AG09319 (cell line): Measurements from ENCODE around the gene TSHR.
"Not testable (repeated sequence)": the region's sequence is repeated elsewhere in the genome, so short reads cannot be mapped to it uniquely, and the experiment has no call there.

Experiments
- DNase-seq: peaks from one replicate; pipeline ENCODE4 v3.0.0-alpha.2; 2010; ENCODE audit warnings: low read depth; ENCODE audit errors: extremely low read depth
- CTCF ChIP-seq: IDR thresholded peaks from 2 replicates; pipeline ENCODE4 v1.5.1; 2011; ENCODE audit warnings: low read depth, mild to moderate bottlenecking, inconsistent platforms, low read length, moderate library complexity

The TSHR gene

GRCh38 chr14:81051547-81051946 lies 96.1 kb downstream of the TSHR start:
- TF ChIP-seq CTCF = no peak
- DNase-seq = no peak

- not testable (repeated sequence) for DNase-seq
Observed at GRCh38 chr14:81054057-81054456, 98.6 kb downstream of the TSHR start.

GRCh38 chr14:81055971-81056370 lies 100.5 kb downstream of the TSHR start:
- no peak for TF ChIP-seq CTCF
- DNase-seq = no peak

- no peak for DNase-seq
- no peak for TF ChIP-seq CTCF
Observed at GRCh38 chr14:81062380-81062779, 107.0 kb downstream of the TSHR start.

GRCh38 chr14:81062816-81063215 lies 107.4 kb downstream of the TSHR start:
- DNase-seq = no peak
- TF ChIP-seq CTCF = peak; percentile 1

- DNase-seq = no peak
- no peak for TF ChIP-seq CTCF
Observed at GRCh38 chr14:81066672-81067071, 111.3 kb downstream of the TSHR start.

GRCh38 chr14:81067156-81067555 lies 111.7 kb downstream of the TSHR start:
- TF ChIP-seq CTCF = no peak
- DNase-seq = no peak

- no peak for DNase-seq
- TF ChIP-seq CTCF = no peak
Observed at GRCh38 chr14:81068176-81068782, 112.9 kb downstream of the TSHR start.
